Fibroblast of the aortic adventitia (primary cell): ENCODE measurements around the gene SLC25A41. TPM values are rescaled to one million over a fixed set of nuclear protein-coding genes. Genes with fewer than 3 reads are reported as not detected.

ENCODE experiments used
- DNase-seq: peaks from one replicate; pipeline ENCODE4 v3.0.0-alpha.2; 2010; ENCODE audit warnings: low read depth
- H3K4me3 ChIP-seq: 2 replicates; pipeline ENCODE4 v1.5.1; 2011; ENCODE audit warnings: low read depth, mild to moderate bottlenecking, control low read depth, low read length, moderate library complexity
- total RNA-seq: library from RNA; depleted of rRNA; stranded (reverse); fragments of >200 nt; gene quantifications from 2 replicates; pipeline ENCODE4 v1.2.3, GENCODE V29; 2012; ENCODE audit warnings: low replicate concordance
- TF ChIP-seq, protein P1 (sequence below): IDR thresholded peaks from 2 replicates; pipeline ENCODE4 v1.5.1; 2011; ENCODE audit warnings: mild to moderate bottlenecking, low read length, control low read depth, inconsistent platforms; ENCODE audit not compliant: insufficient read depth

The SLC25A41 gene
- total RNA-seq, 1 donor: not detected

DNA sequence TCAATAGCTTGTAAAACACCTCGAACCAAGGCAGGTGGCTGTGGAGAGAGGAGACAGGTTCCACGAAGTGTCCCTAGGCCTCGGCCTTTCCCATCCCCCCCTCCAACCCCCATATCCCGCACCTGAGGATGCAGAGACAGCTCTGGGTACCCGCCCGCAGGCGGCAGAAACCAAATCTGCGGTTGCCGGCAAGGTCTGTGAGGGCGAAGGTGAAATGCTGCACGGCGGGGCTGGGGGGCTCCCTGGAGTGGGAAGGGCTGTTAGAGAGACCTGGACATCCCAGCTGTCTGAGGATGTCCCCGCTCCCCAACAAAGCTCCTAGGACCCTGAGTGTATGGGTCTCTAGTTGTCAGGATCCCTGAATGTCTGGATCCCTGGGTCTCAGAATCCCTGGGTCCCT lies 45.3 kb upstream of the SLC25A41 start:
- no peak for DNase-seq
- TF ChIP-seq, protein P1, sequence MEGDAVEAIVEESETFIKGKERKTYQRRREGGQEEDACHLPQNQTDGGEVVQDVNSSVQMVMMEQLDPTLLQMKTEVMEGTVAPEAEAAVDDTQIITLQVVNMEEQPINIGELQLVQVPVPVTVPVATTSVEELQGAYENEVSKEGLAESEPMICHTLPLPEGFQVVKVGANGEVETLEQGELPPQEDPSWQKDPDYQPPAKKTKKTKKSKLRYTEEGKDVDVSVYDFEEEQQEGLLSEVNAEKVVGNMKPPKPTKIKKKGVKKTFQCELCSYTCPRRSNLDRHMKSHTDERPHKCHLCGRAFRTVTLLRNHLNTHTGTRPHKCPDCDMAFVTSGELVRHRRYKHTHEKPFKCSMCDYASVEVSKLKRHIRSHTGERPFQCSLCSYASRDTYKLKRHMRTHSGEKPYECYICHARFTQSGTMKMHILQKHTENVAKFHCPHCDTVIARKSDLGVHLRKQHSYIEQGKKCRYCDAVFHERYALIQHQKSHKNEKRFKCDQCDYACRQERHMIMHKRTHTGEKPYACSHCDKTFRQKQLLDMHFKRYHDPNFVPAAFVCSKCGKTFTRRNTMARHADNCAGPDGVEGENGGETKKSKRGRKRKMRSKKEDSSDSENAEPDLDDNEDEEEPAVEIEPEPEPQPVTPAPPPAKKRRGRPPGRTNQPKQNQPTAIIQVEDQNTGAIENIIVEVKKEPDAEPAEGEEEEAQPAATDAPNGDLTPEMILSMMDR: no peak
- H3K4me3 ChIP-seq: no peak overlapping the region

GRCh38 chr19:6476896-6477431 lies 43.4 kb upstream of the SLC25A41 start:
- TF ChIP-seq, protein P1: no peak
- H3K4me3 ChIP-seq: no peak overlapping the region
- no peak for DNase-seq

- H3K4me3 ChIP-seq: peak overlapping the region; percentile 25
- DNase-seq: peak; percentile 38
- TF ChIP-seq, protein P1: no peak
Measured at GRCh38 chr19:6476155-6476895, 42.8 kb upstream of the SLC25A41 start.

GRCh38 chr19:6475321-6476108 lies 42.0 kb upstream of the SLC25A41 start:
- DNase-seq: no peak
- H3K4me3 ChIP-seq: no peak overlapping the region
- TF ChIP-seq, protein P1: no peak

GRCh38 chr19:6473647-6474046 lies 40.1 kb upstream of the SLC25A41 start:
- no peak overlapping the region for H3K4me3 ChIP-seq
- TF ChIP-seq, protein P1: no peak
- DNase-seq: no peak

- no peak overlapping the region for H3K4me3 ChIP-seq
- no peak for DNase-seq
- TF ChIP-seq, protein P1: no peak
Measured at GRCh38 chr19:6472713-6473112, 39.1 kb upstream of the SLC25A41 start.
